Ishikawa (cell line): ENCODE data around the gene MTUS2.

Experiments used
- CEBPB ChIP-seq: IDR thresholded peaks from 2 replicates; pipeline ENCODE4 v1.6.1; 2012
- CREB1 ChIP-seq: IDR thresholded peaks from 2 replicates; pipeline ENCODE4 v1.6.1; 2012; ENCODE audit warnings: low read depth
- EGR1 ChIP-seq: IDR thresholded peaks from 2 replicates; pipeline ENCODE4 v1.6.1; 2012
- EP300 ChIP-seq: IDR thresholded peaks from 2 replicates; pipeline ENCODE4 v1.6.1; 2012; ENCODE audit warnings: borderline replicate concordance
- FOXM1 ChIP-seq: IDR thresholded peaks from 2 replicates; pipeline ENCODE4 v1.6.1; 2012; ENCODE audit warnings: low read depth, borderline replicate concordance
- RAD21 ChIP-seq: IDR thresholded peaks from 2 replicates; pipeline ENCODE4 v1.6.1; 2012; ENCODE audit warnings: low read depth
- TAF1 ChIP-seq: IDR thresholded peaks from 2 replicates; pipeline ENCODE4 v1.6.1; 2012; ENCODE audit warnings: low read depth, mild to moderate bottlenecking
- TCF12 ChIP-seq: IDR thresholded peaks from 2 replicates; pipeline ENCODE4 v1.6.1; 2012; ENCODE audit warnings: low read depth
- TEAD4 ChIP-seq: IDR thresholded peaks from 2 replicates; pipeline ENCODE4 v1.6.1; 2012
- YY1 ChIP-seq: IDR thresholded peaks from 2 replicates; pipeline ENCODE4 v1.6.1; 2012; ENCODE audit warnings: low read depth
- ZBTB7A ChIP-seq: IDR thresholded peaks from 2 replicates; pipeline ENCODE4 v1.6.1; 2012; ENCODE audit warnings: low read depth
- TF ChIP-seq, protein P1 (sequence below): IDR thresholded peaks from 2 replicates; pipeline ENCODE4 v1.6.1; 2012
- TF ChIP-seq, protein P2 (sequence below): IDR thresholded peaks from 2 replicates; pipeline ENCODE4 v1.6.1; 2012
- TF ChIP-seq, protein P3 (sequence below): IDR thresholded peaks from 2 replicates; pipeline ENCODE4 v1.6.1; 2012; ENCODE audit warnings: low read depth, mild to moderate bottlenecking

DNA sequence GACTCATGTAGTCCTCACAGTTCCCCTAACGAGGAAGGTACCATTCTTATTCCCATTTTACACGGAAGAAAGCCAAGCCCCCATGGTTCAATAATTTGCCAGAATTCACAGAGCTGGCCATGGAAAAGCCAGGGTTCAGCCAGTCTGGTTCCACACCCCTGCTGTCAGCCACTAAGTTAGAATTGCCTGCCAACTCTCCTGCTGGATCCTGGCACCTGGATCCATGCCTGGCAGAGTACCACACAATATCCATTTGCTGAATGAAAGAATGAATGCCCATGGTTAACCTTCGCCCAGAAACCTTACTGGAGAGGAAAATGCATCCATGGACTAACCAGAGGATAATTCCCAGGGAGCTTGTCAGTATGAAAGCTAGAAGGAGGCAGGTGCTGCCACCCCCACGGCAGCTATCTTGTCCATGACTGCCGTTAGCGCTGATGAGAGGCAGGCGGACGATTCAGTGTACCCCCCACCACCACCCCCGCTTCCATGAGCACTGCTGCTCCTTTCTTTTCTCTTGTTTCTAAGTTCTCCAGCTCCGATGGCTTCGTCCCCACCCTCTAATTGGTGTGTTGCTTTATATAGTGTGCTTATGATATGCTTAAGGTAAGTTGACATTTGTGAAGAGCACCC, 660.9 kb downstream of the MTUS2 start:
- TF ChIP-seq TCF12 (no peak), CREB1 (no peak), YY1 (no peak), RAD21 (no peak), EGR1 (no peak), ZBTB7A (no peak), CEBPB (no peak), TAF1 (no peak), TEAD4 (no peak), EP300 (no peak), FOXM1 (no peak)
- TF ChIP-seq, protein P1, sequence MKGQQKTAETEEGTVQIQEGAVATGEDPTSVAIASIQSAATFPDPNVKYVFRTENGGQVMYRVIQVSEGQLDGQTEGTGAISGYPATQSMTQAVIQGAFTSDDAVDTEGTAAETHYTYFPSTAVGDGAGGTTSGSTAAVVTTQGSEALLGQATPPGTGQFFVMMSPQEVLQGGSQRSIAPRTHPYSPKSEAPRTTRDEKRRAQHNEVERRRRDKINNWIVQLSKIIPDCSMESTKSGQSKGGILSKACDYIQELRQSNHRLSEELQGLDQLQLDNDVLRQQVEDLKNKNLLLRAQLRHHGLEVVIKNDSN, result no peak
- TF ChIP-seq, protein P2, sequence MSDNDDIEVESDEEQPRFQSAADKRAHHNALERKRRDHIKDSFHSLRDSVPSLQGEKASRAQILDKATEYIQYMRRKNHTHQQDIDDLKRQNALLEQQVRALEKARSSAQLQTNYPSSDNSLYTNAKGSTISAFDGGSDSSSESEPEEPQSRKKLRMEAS, result no peak
- TF ChIP-seq, protein P3, sequence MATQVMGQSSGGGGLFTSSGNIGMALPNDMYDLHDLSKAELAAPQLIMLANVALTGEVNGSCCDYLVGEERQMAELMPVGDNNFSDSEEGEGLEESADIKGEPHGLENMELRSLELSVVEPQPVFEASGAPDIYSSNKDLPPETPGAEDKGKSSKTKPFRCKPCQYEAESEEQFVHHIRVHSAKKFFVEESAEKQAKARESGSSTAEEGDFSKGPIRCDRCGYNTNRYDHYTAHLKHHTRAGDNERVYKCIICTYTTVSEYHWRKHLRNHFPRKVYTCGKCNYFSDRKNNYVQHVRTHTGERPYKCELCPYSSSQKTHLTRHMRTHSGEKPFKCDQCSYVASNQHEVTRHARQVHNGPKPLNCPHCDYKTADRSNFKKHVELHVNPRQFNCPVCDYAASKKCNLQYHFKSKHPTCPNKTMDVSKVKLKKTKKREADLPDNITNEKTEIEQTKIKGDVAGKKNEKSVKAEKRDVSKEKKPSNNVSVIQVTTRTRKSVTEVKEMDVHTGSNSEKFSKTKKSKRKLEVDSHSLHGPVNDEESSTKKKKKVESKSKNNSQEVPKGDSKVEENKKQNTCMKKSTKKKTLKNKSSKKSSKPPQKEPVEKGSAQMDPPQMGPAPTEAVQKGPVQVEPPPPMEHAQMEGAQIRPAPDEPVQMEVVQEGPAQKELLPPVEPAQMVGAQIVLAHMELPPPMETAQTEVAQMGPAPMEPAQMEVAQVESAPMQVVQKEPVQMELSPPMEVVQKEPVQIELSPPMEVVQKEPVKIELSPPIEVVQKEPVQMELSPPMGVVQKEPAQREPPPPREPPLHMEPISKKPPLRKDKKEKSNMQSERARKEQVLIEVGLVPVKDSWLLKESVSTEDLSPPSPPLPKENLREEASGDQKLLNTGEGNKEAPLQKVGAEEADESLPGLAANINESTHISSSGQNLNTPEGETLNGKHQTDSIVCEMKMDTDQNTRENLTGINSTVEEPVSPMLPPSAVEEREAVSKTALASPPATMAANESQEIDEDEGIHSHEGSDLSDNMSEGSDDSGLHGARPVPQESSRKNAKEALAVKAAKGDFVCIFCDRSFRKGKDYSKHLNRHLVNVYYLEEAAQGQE, result no peak
